Left ventricle myocardium inferior (tissue), 1 donor: Measurements from ENCODE around the gene SHPK. TPM values are rescaled to one million over a fixed set of nuclear protein-coding genes. Genes with fewer than 3 reads are reported as not detected.

Source experiments
- DNase-seq: peaks from one replicate; pipeline ENCODE4 v3.0.0-alpha.2; 2020
- H3K27ac ChIP-seq: fragments of 200-600 bp; replicated peaks from 2 replicates; pipeline ENCODE4 v1.8.0; 2021
- H3K27me3 ChIP-seq: fragments of 200-600 bp; 2 replicates; pipeline ENCODE4 v1.8.0; 2021; ENCODE audit warnings: low read depth
- H3K36me3 ChIP-seq: fragments of 200-600 bp; 2 replicates; pipeline ENCODE4 v1.8.0; 2021
- H3K4me1 ChIP-seq: fragments of 200-600 bp; 2 replicates; pipeline ENCODE4 v1.8.0; 2021
- H3K4me3 ChIP-seq: fragments of 200-600 bp; 2 replicates; pipeline ENCODE4 v1.8.0; 2021; ENCODE audit warnings: mild to moderate bottlenecking, moderate library complexity
- H3K9me3 ChIP-seq: fragments of 200-600 bp; replicated peaks from 2 replicates; pipeline ENCODE4 v1.8.0; 2021
- intact Hi-C: fragments of 100-400 bp; cut with micrococcal nuclease; formaldehyde crosslinking; loops from one replicate; pipeline ENCODE4 v1.11.0; 2022
- total RNA-seq: library from RNA; stranded (reverse); fragmentation: NEBNext Ultra II Directional; extraction: Animal tissue kit (Norgen Biotek cat#: 25700); gene quantifications from one replicate; pipeline ENCODE4 v1.2.1, GENCODE V29; 2021
- TF ChIP-seq, protein P1 (sequence below): fragments of 200-600 bp; IDR thresholded peaks from 2 replicates; pipeline ENCODE4 v1.8.0; 2021; ENCODE audit warnings: antibody characterized with exemption, mild to moderate bottlenecking, borderline replicate concordance
- donor health status: DM: no; HTN: yes; CAD: no; lungs with severe emphysema.

The SHPK gene
- total RNA-seq, 1 donor from 2014 or later, result 4.0 TPM

GRCh38 chr17:3559270-3559645, 76.8 kb downstream of the SHPK start:
- H3K27ac ChIP-seq, result no peak overlapping the region
- no peaks in the 10 kb centered on the region for H3K36me3 ChIP-seq
- H3K4me1 ChIP-seq, result peaks cover 9% of the 10 kb centered on the region
- no peak for DNase-seq
- H3K9me3 ChIP-seq, result no peaks in the 10 kb centered on the region
- intact Hi-C loops, result no loop called here
- H3K27me3 ChIP-seq, result peaks cover 24% of the 10 kb centered on the region
- no peak overlapping the region for H3K4me3 ChIP-seq
- TF ChIP-seq, protein P1, sequence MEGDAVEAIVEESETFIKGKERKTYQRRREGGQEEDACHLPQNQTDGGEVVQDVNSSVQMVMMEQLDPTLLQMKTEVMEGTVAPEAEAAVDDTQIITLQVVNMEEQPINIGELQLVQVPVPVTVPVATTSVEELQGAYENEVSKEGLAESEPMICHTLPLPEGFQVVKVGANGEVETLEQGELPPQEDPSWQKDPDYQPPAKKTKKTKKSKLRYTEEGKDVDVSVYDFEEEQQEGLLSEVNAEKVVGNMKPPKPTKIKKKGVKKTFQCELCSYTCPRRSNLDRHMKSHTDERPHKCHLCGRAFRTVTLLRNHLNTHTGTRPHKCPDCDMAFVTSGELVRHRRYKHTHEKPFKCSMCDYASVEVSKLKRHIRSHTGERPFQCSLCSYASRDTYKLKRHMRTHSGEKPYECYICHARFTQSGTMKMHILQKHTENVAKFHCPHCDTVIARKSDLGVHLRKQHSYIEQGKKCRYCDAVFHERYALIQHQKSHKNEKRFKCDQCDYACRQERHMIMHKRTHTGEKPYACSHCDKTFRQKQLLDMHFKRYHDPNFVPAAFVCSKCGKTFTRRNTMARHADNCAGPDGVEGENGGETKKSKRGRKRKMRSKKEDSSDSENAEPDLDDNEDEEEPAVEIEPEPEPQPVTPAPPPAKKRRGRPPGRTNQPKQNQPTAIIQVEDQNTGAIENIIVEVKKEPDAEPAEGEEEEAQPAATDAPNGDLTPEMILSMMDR, result no peak

- no peak overlapping the region for H3K27ac ChIP-seq
- peaks cover 24% of the 10 kb centered on the region for H3K27me3 ChIP-seq
These were observed 77.3 kb downstream of the SHPK start for GRCh38 chr17:3558603-3559269.

More at GRCh38 chr17:3558603-3559269, 77.3 kb downstream of the SHPK start:
- intact Hi-C loops, result no loop called here
- Histone ChIP-seq H3K4me3 (no peak overlapping the region), H3K36me3 (no peaks in the 10 kb centered on the region), H3K9me3 (no peaks in the 10 kb centered on the region), H3K4me1 (peaks cover 9% of the 10 kb centered on the region)
- TF ChIP-seq, protein P1, result no peak
- no peak for DNase-seq

Other genes with a start within 250 kb of the SHPK start
- 0.11 TPM for gene OR3A2, start 249.9 kb downstream of the SHPK start, total RNA-seq
- not detected for gene OR1E1, start 237.8 kb downstream of the SHPK start, total RNA-seq
- gene OR3A3, start 224.9 kb downstream of the SHPK start, total RNA-seq, result not detected
- not detected for gene OR1E2, start 202.4 kb downstream of the SHPK start, total RNA-seq
- 0.44 TPM for gene SPATA22, start 164.4 kb downstream of the SHPK start, total RNA-seq
- 2.8 TPM for gene ASPA, start 160.3 kb downstream of the SHPK start, total RNA-seq
- gene TRPV3, start 78.4 kb downstream of the SHPK start, total RNA-seq, result 1.0 TPM
- 4.3 TPM for gene TRPV1, start 26.8 kb downstream of the SHPK start, total RNA-seq
- 6.2 TPM for gene CTNS, start 510 bp upstream of the SHPK start, total RNA-seq
- gene TAX1BP3, start 32.3 kb upstream of the SHPK start, total RNA-seq, result 165 TPM
- 57.0 TPM for gene EMC6, start 32.6 kb upstream of the SHPK start, total RNA-seq
- 18.3 TPM for gene P2RX5, start 59.9 kb upstream of the SHPK start, total RNA-seq
- gene HASPIN, start 87.7 kb upstream of the SHPK start, total RNA-seq, result 0.33 TPM
- gene ITGAE, start 164.9 kb upstream of the SHPK start, total RNA-seq, result 19.6 TPM
- gene NCBP3, start 210.0 kb upstream of the SHPK start, total RNA-seq, result 18.2 TPM